C4-2B (cell line): ENCODE measurements around the gene RRP9.

Source experiments
- ZFX ChIP-seq: fragments of 450-650 bp; IDR thresholded peaks from 2 replicates; pipeline ENCODE4 v1.6.1; 2017
- TF ChIP-seq, protein P1 (sequence below): fragments of 450-650 bp; conservative IDR thresholded peaks from 2 replicates; pipeline ENCODE4 v1.5.1; 2017; ENCODE audit warnings: mild to moderate bottlenecking

- TF ChIP-seq, protein P1, sequence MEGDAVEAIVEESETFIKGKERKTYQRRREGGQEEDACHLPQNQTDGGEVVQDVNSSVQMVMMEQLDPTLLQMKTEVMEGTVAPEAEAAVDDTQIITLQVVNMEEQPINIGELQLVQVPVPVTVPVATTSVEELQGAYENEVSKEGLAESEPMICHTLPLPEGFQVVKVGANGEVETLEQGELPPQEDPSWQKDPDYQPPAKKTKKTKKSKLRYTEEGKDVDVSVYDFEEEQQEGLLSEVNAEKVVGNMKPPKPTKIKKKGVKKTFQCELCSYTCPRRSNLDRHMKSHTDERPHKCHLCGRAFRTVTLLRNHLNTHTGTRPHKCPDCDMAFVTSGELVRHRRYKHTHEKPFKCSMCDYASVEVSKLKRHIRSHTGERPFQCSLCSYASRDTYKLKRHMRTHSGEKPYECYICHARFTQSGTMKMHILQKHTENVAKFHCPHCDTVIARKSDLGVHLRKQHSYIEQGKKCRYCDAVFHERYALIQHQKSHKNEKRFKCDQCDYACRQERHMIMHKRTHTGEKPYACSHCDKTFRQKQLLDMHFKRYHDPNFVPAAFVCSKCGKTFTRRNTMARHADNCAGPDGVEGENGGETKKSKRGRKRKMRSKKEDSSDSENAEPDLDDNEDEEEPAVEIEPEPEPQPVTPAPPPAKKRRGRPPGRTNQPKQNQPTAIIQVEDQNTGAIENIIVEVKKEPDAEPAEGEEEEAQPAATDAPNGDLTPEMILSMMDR, result no peak
- no peak for TF ChIP-seq ZFX
Measured at GRCh38 chr3:51945926-51946705, 4.4 kb upstream of the RRP9 start.
